MM.1S (cell line): Measurements from ENCODE around the gene RARA.

Source experiments
- DNase-seq: peaks from one replicate; pipeline ENCODE4 v3.0.0-alpha.2; 2015
- H2AFZ ChIP-seq: fragments of 300-600 bp; sonication (generic); 2 replicates; pipeline ENCODE4 v1.6.0; 2016; ENCODE audit warnings: antibody characterized with exemption, low read length
- H3F3A ChIP-seq: fragments of 300-600 bp; sonication (generic); 2 replicates; pipeline ENCODE4 v1.6.1; 2016; ENCODE audit warnings: mild to moderate bottlenecking, antibody characterized with exemption, low read length, moderate library complexity, mixed read lengths; ENCODE audit not compliant: insufficient read depth
- H3K27ac ChIP-seq: fragments of 300-600 bp; sonication (generic); 2 replicates; pipeline ENCODE4 v1.5.1; 2016; ENCODE audit warnings: mild to moderate bottlenecking, low read length
- H3K27me3 ChIP-seq: fragments of 300-600 bp; sonication (generic); replicated peaks from 2 replicates; pipeline ENCODE4 v1.6.0; 2016; ENCODE audit warnings: low read length; ENCODE audit not compliant: insufficient read depth
- H3K36me3 ChIP-seq: fragments of 300-600 bp; sonication (generic); replicated peaks from 2 replicates; pipeline ENCODE4 v1.6.1; 2016; ENCODE audit warnings: mild to moderate bottlenecking, low read length, mixed read lengths; ENCODE audit not compliant: insufficient read depth
- H3K4me1 ChIP-seq: fragments of 300-600 bp; sonication (generic); 2 replicates; pipeline ENCODE4 v1.6.1; 2016; ENCODE audit warnings: low read length, mixed read lengths
- H3K4me2 ChIP-seq: fragments of 300-600 bp; sonication (generic); 2 replicates; pipeline ENCODE4 v1.6.0; 2016; ENCODE audit warnings: low read depth, low read length
- H3K4me3 ChIP-seq: fragments of 300-600 bp; sonication (generic); 2 replicates; pipeline ENCODE4 v1.5.1; 2016; ENCODE audit warnings: low read length, mixed read lengths
- H3K79me2 ChIP-seq: fragments of 300-600 bp; sonication (generic); 2 replicates; pipeline ENCODE4 v1.6.1; 2016; ENCODE audit warnings: mixed run types, low read length, mixed read lengths
- H3K9ac ChIP-seq: fragments of 300-600 bp; sonication (generic); 2 replicates; pipeline ENCODE4 v1.6.1; 2016; ENCODE audit warnings: low read length, mixed read lengths
- H3K9me2 ChIP-seq: fragments of 300-600 bp; sonication (generic); replicated peaks from 2 replicates; pipeline ENCODE4 v1.6.1; 2016; ENCODE audit warnings: mild to moderate bottlenecking, low read length, mixed read lengths; ENCODE audit not compliant: insufficient read depth
- H3K9me3 ChIP-seq: fragments of 300-600 bp; sonication (generic); replicated peaks from 2 replicates; pipeline ENCODE4 v1.6.1; 2016; ENCODE audit warnings: mild to moderate bottlenecking, low read length, mixed read lengths; ENCODE audit not compliant: insufficient read depth
- H4K20me1 ChIP-seq: fragments of 300-600 bp; sonication (generic); 2 replicates; pipeline ENCODE4 v1.6.1; 2016; ENCODE audit warnings: mild to moderate bottlenecking, low read length, moderate library complexity, mixed read lengths; ENCODE audit not compliant: insufficient read depth
- CTCF ChIP-seq: fragments of 300-600 bp; sonication (generic); IDR thresholded peaks from 2 replicates; pipeline ENCODE4 v1.5.1; 2016; ENCODE audit warnings: antibody characterized with exemption, low read length, mixed read lengths
- EZH2 ChIP-seq: fragments of 300-600 bp; sonication (generic); optimal IDR thresholded peaks from 2 replicates; pipeline ENCODE3; 2017; ENCODE audit warnings: low read depth, mild to moderate bottlenecking, antibody characterized with exemption, low read length, mixed read lengths
- EZH2phosphoT487 ChIP-seq: fragments of 300-600 bp; sonication (generic); IDR thresholded peaks from 2 replicates; pipeline ENCODE4 v1.6.1; 2018; ENCODE audit warnings: antibody characterized with exemption, low read length

Gene RARA

GRCh38 chr17:40315206-40315605, 6.2 kb downstream of the RARA start:
- Histone ChIP-seq H3K79me2 (peaks cover 34% of the 10 kb centered on the region), H3K4me2 (peak overlapping the region; percentile 30; the same call in 1 of the 2 replicates), H3K9me3 (no peaks in the 10 kb centered on the region), H2AFZ (no peak overlapping the region), H3K9me2 (no peaks in the 10 kb centered on the region), H3F3A (peaks cover 52% of the 10 kb centered on the region), H3K27ac (peak overlapping the region; percentile 59; the same call in 1 of the 2 replicates), H3K4me3 (no peak overlapping the region), H3K27me3 (no peaks in the 10 kb centered on the region), H3K9ac (no peak overlapping the region), H3K36me3 (no peaks in the 10 kb centered on the region), H4K20me1 (no peaks in the 10 kb centered on the region), H3K4me1 (peaks cover 69% of the 10 kb centered on the region)
- DNase-seq: no peak
- no peak for TF ChIP-seq CTCF
- TF ChIP-seq EZH2phosphoT487: no peak
- no peak for TF ChIP-seq EZH2

GRCh38 chr17:40315678-40316570, 6.9 kb downstream of the RARA start:
- peak; percentile 27 for DNase-seq
- Histone ChIP-seq H3F3A (peaks cover 55% of the 10 kb centered on the region), H3K4me3 (no peak overlapping the region), H3K9me3 (no peaks in the 10 kb centered on the region), H3K79me2 (peaks cover 41% of the 10 kb centered on the region), H3K4me2 (peak overlapping the region; percentile 30; the same call in 1 of the 2 replicates), H3K9ac (no peak overlapping the region), H3K9me2 (no peaks in the 10 kb centered on the region), H3K27ac (peak overlapping the region; percentile 59; the same call in 1 of the 2 replicates), H3K36me3 (no peaks in the 10 kb centered on the region), H2AFZ (no peak overlapping the region), H3K4me1 (peaks cover 61% of the 10 kb centered on the region), H4K20me1 (no peaks in the 10 kb centered on the region), H3K27me3 (no peaks in the 10 kb centered on the region)
- TF ChIP-seq EZH2phosphoT487: no peak
- no peak for TF ChIP-seq CTCF
- no peak for TF ChIP-seq EZH2

GRCh38 chr17:40316571-40317344, 7.8 kb downstream of the RARA start:
- peaks cover 49% of the 10 kb centered on the region for H3K79me2 ChIP-seq
- no peaks in the 10 kb centered on the region for H3K9me3 ChIP-seq
- H3K4me2 ChIP-seq: peak overlapping the region; percentile 95; the same call in 1 of the 2 replicates
- H3K27me3 ChIP-seq: no peaks in the 10 kb centered on the region
- H4K20me1 ChIP-seq: no peaks in the 10 kb centered on the region
- DNase-seq: no peak
- H2AFZ ChIP-seq: no peak overlapping the region
- 0 out of 2 replicates have a peak overlapping the region, but pooled peaks have one; percentile 7 for H3K4me3 ChIP-seq
- peaks cover 53% of the 10 kb centered on the region for H3K4me1 ChIP-seq
- no peaks in the 10 kb centered on the region for H3K36me3 ChIP-seq
- H3F3A ChIP-seq: peaks cover 55% of the 10 kb centered on the region
- H3K27ac ChIP-seq: peak overlapping the region; percentile 11; the same call in 1 of the 2 replicates
- TF ChIP-seq EZH2phosphoT487 (no peak), CTCF (no peak)
- no peaks in the 10 kb centered on the region for H3K9me2 ChIP-seq
- H3K9ac ChIP-seq: no peak overlapping the region; the same call in 1 of the 2 replicates
